ENCODE results near the gene MYOM3. TPM values are rescaled to one million over a fixed set of nuclear protein-coding genes. Genes with fewer than 3 reads are reported as not detected.

Gene MYOM3
- total and polyA plus RNA-seq, 2 of the 4 experiments (the other 2 are of a cell fraction), result 0.03 TPM; not detected in 1

DNA sequence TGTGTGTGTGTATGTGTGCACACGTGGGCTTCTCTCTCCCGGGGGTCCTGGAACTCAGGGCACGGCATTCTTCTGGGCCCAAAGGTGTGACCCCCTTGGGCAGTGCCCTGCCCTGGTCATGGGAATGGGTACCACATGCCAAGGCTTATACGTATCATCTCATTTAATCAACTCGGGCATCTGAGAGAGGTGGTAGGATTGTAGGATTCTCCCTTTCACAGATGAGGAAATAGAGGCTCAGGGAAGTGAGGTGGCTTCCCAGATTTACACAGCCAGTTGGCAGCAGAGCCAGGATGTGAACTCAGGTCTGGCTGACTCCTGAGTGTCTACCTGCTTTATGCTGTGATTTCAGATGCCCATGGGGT lies 15.2 kb downstream of the MYOM3 start:
- H3K9me3 ChIP-seq (ENCODE audit: control insufficient read depth, insufficient read depth, low read length), result no peaks in the 10 kb centered on the region
- intact Hi-C loops (cut with micrococcal nuclease), result no loop called here
- no TSS peak for BruUV-seq (replicated peaks)
- CTCF ChIA-PET, result no interaction called here
- H3K14ac ChIP-seq (replicated peaks; ENCODE audit: low read depth, low read length), result no peak overlapping the region
- no peaks in the 10 kb centered on the region for H3K4me1 ChIP-seq (ENCODE audit: control insufficient read depth, insufficient read depth, low read length)
- no peak overlapping the region for H4K91ac ChIP-seq (ENCODE audit: insufficient read depth, low read depth, low read length)
- no peak overlapping the region for H3K27ac ChIP-seq (ENCODE audit: insufficient read depth, low read length)
- H3K4me2 ChIP-seq (ENCODE audit: low read depth, low read length), result no peak overlapping the region
- no peak overlapping the region for H4K8ac ChIP-seq (ENCODE audit: low read depth in 2 of 2, low read length in 2 of 2)
- H2BK5ac ChIP-seq (ENCODE audit: low read depth, low read length, poor library complexity, severe bottlenecking), result no peak overlapping the region
- in situ Hi-C loops (cut with MboI; ENCODE audit: low sequenced_read_pairs), result no loop called here
- H3K79me1 ChIP-seq (ENCODE audit: low read depth in 1 of 2, low read length in 2 of 2), result no peaks in the 10 kb centered on the region
- no peak overlapping the region for H3K4me3 ChIP-seq (ENCODE audit: insufficient read depth, low read depth, low read length)
- H2AK9ac ChIP-seq (replicated peaks; ENCODE audit: low read depth, low read length, poor library complexity), result no peak overlapping the region
- POLR2A ChIA-PET (ENCODE audit: unreplicated experiment), result no interaction called here
- H3K9ac ChIP-seq (ENCODE audit: low read depth, low read length), result no peak overlapping the region
- no peak overlapping the region for H2BK20ac ChIP-seq (ENCODE audit: low read depth, low read length)
- H3K4ac ChIP-seq (ENCODE audit: low read depth, low read length), result no peak overlapping the region
- H4K5ac ChIP-seq (ENCODE audit: low read depth, low read length), result no peak overlapping the region
- H3K23ac ChIP-seq (ENCODE audit: low read depth, low read length), result no peak overlapping the region
- no peak overlapping the region for H3K56ac ChIP-seq (ENCODE audit: extremely low read depth, insufficient read depth, low read length)
- H3K36me3 ChIP-seq (ENCODE audit: control insufficient read depth, insufficient read depth, low read length), result no peaks in the 10 kb centered on the region
- WGBS, 2 experiments (ENCODE audit: extremely low coverage in 2 of 2, insufficient read length in 1 of 2), result no CpG with 5 or more reads among the region's 5 CpGs
- H3K9me1 ChIP-seq (ENCODE audit: insufficient read depth, low read length), result no peaks in the 10 kb centered on the region
- DNase-seq (no peak), ATAC-seq (ENCODE audit: low read depth) (no peak)
- H3K18ac ChIP-seq (ENCODE audit: low read depth, low read length), result no peak overlapping the region
- peaks cover 57% of the 10 kb centered on the region for H3K27me3 ChIP-seq (ENCODE audit: control insufficient read depth, insufficient read depth, low read length)
- dilution Hi-C loops (cut with HindIII; ENCODE audit: low sequenced_read_pairs, unreplicated experiment), result no loop called here
- H2BK120ac ChIP-seq (ENCODE audit: low read depth, low read length), result no peak overlapping the region
- no peak overlapping the region for H2AFZ ChIP-seq (replicated peaks; ENCODE audit: low read length, poor library complexity)
- TF ChIP-seq NFE2L2 (IDR thresholded peaks at IDR 0.05; ENCODE audit: low read depth, low read length) (no peak), SMC3 (IDR thresholded peaks at IDR 0.05; ENCODE audit: low read depth, low read length) (no peak), MAZ (IDR thresholded peaks at IDR 0.05; ENCODE audit: borderline replicate concordance, low read depth, low read length) (no peak), RFX5 (IDR thresholded peaks at IDR 0.05; ENCODE audit: low read depth, low read length) (no peak), CEBPB (IDR thresholded peaks at IDR 0.05; ENCODE audit: low read depth, low read length) (no peak)
- TF ChIP-seq, protein P1, sequence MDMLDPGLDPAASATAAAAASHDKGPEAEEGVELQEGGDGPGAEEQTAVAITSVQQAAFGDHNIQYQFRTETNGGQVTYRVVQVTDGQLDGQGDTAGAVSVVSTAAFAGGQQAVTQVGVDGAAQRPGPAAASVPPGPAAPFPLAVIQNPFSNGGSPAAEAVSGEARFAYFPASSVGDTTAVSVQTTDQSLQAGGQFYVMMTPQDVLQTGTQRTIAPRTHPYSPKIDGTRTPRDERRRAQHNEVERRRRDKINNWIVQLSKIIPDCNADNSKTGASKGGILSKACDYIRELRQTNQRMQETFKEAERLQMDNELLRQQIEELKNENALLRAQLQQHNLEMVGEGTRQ (IDR thresholded peaks at IDR 0.05; ENCODE audit: low read depth, low read length), result no peak
- TF ChIP-seq, protein P2, sequence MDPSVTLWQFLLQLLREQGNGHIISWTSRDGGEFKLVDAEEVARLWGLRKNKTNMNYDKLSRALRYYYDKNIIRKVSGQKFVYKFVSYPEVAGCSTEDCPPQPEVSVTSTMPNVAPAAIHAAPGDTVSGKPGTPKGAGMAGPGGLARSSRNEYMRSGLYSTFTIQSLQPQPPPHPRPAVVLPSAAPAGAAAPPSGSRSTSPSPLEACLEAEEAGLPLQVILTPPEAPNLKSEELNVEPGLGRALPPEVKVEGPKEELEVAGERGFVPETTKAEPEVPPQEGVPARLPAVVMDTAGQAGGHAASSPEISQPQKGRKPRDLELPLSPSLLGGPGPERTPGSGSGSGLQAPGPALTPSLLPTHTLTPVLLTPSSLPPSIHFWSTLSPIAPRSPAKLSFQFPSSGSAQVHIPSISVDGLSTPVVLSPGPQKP (IDR thresholded peaks at IDR 0.05; ENCODE audit: borderline replicate concordance, low read depth, low read length), result no peak
- H4K20me1 ChIP-seq (ENCODE audit: insufficient read depth, low read length), result no peaks in the 10 kb centered on the region
- H2BK15ac ChIP-seq (ENCODE audit: low read depth, low read length), result no peak overlapping the region
- H2AK5ac ChIP-seq (ENCODE audit: low read depth, low read length), result no peak overlapping the region
